Osteocyte (in vitro differentiated cells): ENCODE results near the gene CAMK2G. TPM values are rescaled to one million over a fixed set of nuclear protein-coding genes. Genes with fewer than 3 reads are reported as not detected.
A peak's percentile ranks its signal among the peaks of the same experiment; 100 is the strongest.

Source experiments
- DNase-seq: peaks from one replicate; pipeline ENCODE4 v3.0.0; 2021; ENCODE audit warnings: mixed read lengths; ENCODE audit not compliant: unreplicated experiment; ENCODE audit errors: extremely low spot score
- H3K27ac Mint-ChIP-seq: one replicate; pipeline ENCODE4 v1.8.0; 2021; ENCODE audit warnings: mild to moderate bottlenecking, mixed read lengths; ENCODE audit not compliant: unreplicated experiment
- H3K27me3 Mint-ChIP-seq: one replicate; pipeline ENCODE4 v1.8.0; 2021; ENCODE audit warnings: mixed read lengths; ENCODE audit not compliant: unreplicated experiment
- H3K36me3 Mint-ChIP-seq: one replicate; pipeline ENCODE4 v1.8.0; 2021; ENCODE audit warnings: mixed read lengths; ENCODE audit not compliant: unreplicated experiment
- H3K4me1 Mint-ChIP-seq: one replicate; pipeline ENCODE4 v1.8.0; 2021; ENCODE audit warnings: mixed read lengths; ENCODE audit not compliant: unreplicated experiment
- H3K4me3 Mint-ChIP-seq: one replicate; pipeline ENCODE4 v1.8.0; 2021; ENCODE audit warnings: mild to moderate bottlenecking, moderate library complexity, mixed read lengths; ENCODE audit not compliant: unreplicated experiment
- H3K9me3 Mint-ChIP-seq: one replicate; pipeline ENCODE4 v1.8.0; 2021; ENCODE audit warnings: mixed read lengths; ENCODE audit not compliant: unreplicated experiment
- CTCF ChIP-seq: fragments of 200-600 bp; sonication (generic); IDR thresholded peaks from 2 replicates; pipeline ENCODE4 v1.5.0; 2021; ENCODE audit warnings: antibody characterized with exemption, mild to moderate bottlenecking, moderate library complexity
- total RNA-seq: library from RNA; stranded (reverse); gene quantifications from 2 replicates; pipeline ENCODE4 v1.2.1, GENCODE V29; 2021

The CAMK2G gene
- total RNA-seq, 1 donor from 2014 or later, result 37.6 TPM

- TF ChIP-seq CTCF, result no peak
- Mint-ChIP-seq H3K27me3 (no peaks in the 10 kb centered on the region), H3K4me1 (peaks cover 56% of the 10 kb centered on the region), H3K4me3 (peak overlapping the region; percentile 71), H3K9me3 (no peaks in the 10 kb centered on the region), H3K36me3 (peaks cover 13% of the 10 kb centered on the region), H3K27ac (peak overlapping the region; percentile 56)
- no peak for DNase-seq
Observed at GRCh38 chr10:73871295-73872189, 2.8 kb downstream of the CAMK2G start.

DNA sequence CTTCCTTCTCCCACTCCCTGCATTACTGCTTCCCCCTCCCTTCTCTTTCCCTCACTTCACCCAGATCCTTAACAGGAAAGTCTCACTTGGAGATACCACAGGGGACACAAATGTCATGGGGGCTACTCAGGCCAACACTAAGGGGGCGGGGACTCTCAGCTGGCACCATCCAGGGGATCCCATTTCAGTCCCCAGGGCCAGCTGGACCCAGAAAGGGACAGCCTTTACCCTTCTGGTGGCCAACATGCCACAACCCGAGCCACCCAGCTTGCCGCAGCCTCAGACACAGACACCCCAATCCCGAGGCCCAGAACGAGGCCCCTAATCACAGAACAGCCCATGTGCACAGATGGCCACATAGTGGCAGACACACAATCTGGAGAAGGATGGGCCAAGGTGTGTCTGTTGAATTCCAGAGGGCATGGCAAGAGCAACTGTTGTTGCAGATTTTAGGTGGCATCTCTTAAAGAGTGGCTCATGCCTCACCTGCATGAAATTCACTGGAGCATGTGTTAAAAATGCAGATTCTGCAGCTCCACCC is 5.6 kb downstream of the CAMK2G start:
- no peak overlapping the region for H3K27ac Mint-ChIP-seq
- TF ChIP-seq CTCF, result no peak
- no peaks in the 10 kb centered on the region for H3K27me3 Mint-ChIP-seq
- H3K9me3 Mint-ChIP-seq, result no peaks in the 10 kb centered on the region
- H3K4me1 Mint-ChIP-seq, result peaks cover 46% of the 10 kb centered on the region
- DNase-seq, result no peak
- no peak overlapping the region for H3K4me3 Mint-ChIP-seq
- peaks cover 18% of the 10 kb centered on the region for H3K36me3 Mint-ChIP-seq

GRCh38 chr10:73867871-73868631 is 6.3 kb downstream of the CAMK2G start:
- Mint-ChIP-seq H3K27ac (no peak overlapping the region), H3K27me3 (no peaks in the 10 kb centered on the region), H3K4me3 (no peak overlapping the region), H3K4me1 (peaks cover 43% of the 10 kb centered on the region), H3K9me3 (no peaks in the 10 kb centered on the region), H3K36me3 (peaks cover 20% of the 10 kb centered on the region)
- TF ChIP-seq CTCF, result no peak
- DNase-seq, result no peak

DNA sequence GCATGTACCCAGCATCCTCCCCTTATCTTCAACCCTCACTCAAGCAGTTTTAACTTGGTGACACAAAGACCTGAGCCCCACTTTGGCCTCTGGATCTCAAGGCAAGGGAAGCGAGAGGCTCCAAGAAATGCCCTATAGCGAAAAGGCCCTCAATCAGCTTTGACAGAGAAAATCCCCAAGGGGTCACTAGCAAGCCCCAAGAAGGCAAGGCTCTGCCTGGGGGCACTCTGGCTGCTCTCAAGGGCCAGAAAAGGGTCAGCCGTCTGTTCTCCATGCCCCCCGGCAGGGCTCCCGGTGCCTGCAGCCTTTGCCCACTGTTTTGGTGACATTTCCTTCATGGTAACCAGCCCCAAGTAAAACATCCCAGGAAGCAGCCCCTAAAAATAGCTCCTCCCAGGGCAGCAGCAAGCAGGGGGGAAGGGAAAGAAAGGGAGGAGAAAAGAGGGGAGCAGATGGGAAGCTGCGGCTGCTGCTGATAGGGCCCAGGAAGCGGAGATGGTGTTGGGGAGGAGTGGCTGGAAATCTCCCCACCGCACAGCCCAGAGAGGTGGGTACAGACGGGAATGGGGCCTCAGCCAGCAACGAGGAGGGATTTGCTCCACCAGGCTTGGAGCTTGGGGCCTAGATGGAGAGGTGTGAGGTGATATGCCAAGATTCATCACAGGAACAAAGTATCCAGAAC is 7.1 kb downstream of the CAMK2G start:
- DNase-seq, result no peak
- peaks cover 20% of the 10 kb centered on the region for H3K36me3 Mint-ChIP-seq
- no peak overlapping the region for H3K4me3 Mint-ChIP-seq
- H3K9me3 Mint-ChIP-seq, result no peaks in the 10 kb centered on the region
- H3K4me1 Mint-ChIP-seq, result peaks cover 35% of the 10 kb centered on the region
- no peak for TF ChIP-seq CTCF
- H3K27ac Mint-ChIP-seq, result no peak overlapping the region
- H3K27me3 Mint-ChIP-seq, result no peaks in the 10 kb centered on the region
